ENCODE data around the gene NR6A1.
A peak's percentile ranks its signal among the peaks of the same experiment; 100 is the strongest.
"Not testable (repeated sequence)": the region's sequence is repeated elsewhere in the genome, so short reads cannot be mapped to it uniquely, and the experiment has no call there.

The NR6A1 gene

GRCh38 chr9:124652615-124653393, 118.3 kb downstream of the NR6A1 start:
- FAIRE-seq, result no peak

- FAIRE-seq, result no peak
Observed at GRCh38 chr9:124652203-124652602, 118.9 kb downstream of the NR6A1 start.

- no peak for FAIRE-seq
Observed at GRCh38 chr9:124645274-124645673, 125.8 kb downstream of the NR6A1 start.

GRCh38 chr9:124639637-124640036, 131.5 kb downstream of the NR6A1 start:
- FAIRE-seq, result no peak

- no peak for FAIRE-seq
Observed at GRCh38 chr9:124635285-124635684, 135.8 kb downstream of the NR6A1 start.

- FAIRE-seq, result no peak
Observed at GRCh38 chr9:124632077-124632621, 139.0 kb downstream of the NR6A1 start.

GRCh38 chr9:124631326-124631725, 139.8 kb downstream of the NR6A1 start:
- no peak for FAIRE-seq

- FAIRE-seq, result no peak
Observed at GRCh38 chr9:124629600-124629999, 141.5 kb downstream of the NR6A1 start.

- FAIRE-seq, result no peak
Observed at GRCh38 chr9:124628741-124629140, 142.4 kb downstream of the NR6A1 start.

- FAIRE-seq, result no peak
Observed at GRCh38 chr9:124626276-124626675, 144.8 kb downstream of the NR6A1 start.

GRCh38 chr9:124625087-124625486, 146.0 kb downstream of the NR6A1 start:
- FAIRE-seq, result no peak

GRCh38 chr9:124624735-124624992, 146.4 kb downstream of the NR6A1 start:
- no peak for FAIRE-seq

- no peak for FAIRE-seq
Observed at GRCh38 chr9:124623966-124624734, 147.0 kb downstream of the NR6A1 start.

- no peak for FAIRE-seq
Observed at GRCh38 chr9:124622882-124623281, 148.2 kb downstream of the NR6A1 start.

- FAIRE-seq, result no peak
Observed at GRCh38 chr9:124621371-124622328, 149.5 kb downstream of the NR6A1 start.

GRCh38 chr9:124618476-124618875, 152.6 kb downstream of the NR6A1 start:
- no peak for FAIRE-seq

- peak; percentile 82 for FAIRE-seq
Observed at GRCh38 chr9:124617477-124618141, 153.5 kb downstream of the NR6A1 start.

- no peak for FAIRE-seq
Observed at GRCh38 chr9:124616961-124617360, 154.2 kb downstream of the NR6A1 start.

GRCh38 chr9:124615840-124616239, 155.3 kb downstream of the NR6A1 start:
- not testable (repeated sequence) for FAIRE-seq

- no peak for FAIRE-seq
Observed at GRCh38 chr9:124615100-124615742, 155.9 kb downstream of the NR6A1 start.

GRCh38 chr9:124613849-124614248, 157.3 kb downstream of the NR6A1 start:
- no peak for FAIRE-seq

GRCh38 chr9:124611106-124611505, 160.0 kb downstream of the NR6A1 start:
- no peak for FAIRE-seq
